NCI-H1417 treated with DMSO at 0.1 percent for 48 hours (cell line): ENCODE measurements around the gene EMX1.

Source experiments
- DNase-seq: peaks from one replicate; lab custom pipeline; 2025; lab: John Stamatoyannopoulos, UW

EMX1 gene

GRCh38 chr2:72980535-72981217 lies 63.4 kb downstream of the EMX1 start:
- DNase-seq, result no peak

GRCh38 chr2:72981536-72981935 lies 64.2 kb downstream of the EMX1 start:
- DNase-seq, result no peak

- DNase-seq, result no peak
These were observed 64.9 kb downstream of the EMX1 start for GRCh38 chr2:72982219-72982618.

DNA sequence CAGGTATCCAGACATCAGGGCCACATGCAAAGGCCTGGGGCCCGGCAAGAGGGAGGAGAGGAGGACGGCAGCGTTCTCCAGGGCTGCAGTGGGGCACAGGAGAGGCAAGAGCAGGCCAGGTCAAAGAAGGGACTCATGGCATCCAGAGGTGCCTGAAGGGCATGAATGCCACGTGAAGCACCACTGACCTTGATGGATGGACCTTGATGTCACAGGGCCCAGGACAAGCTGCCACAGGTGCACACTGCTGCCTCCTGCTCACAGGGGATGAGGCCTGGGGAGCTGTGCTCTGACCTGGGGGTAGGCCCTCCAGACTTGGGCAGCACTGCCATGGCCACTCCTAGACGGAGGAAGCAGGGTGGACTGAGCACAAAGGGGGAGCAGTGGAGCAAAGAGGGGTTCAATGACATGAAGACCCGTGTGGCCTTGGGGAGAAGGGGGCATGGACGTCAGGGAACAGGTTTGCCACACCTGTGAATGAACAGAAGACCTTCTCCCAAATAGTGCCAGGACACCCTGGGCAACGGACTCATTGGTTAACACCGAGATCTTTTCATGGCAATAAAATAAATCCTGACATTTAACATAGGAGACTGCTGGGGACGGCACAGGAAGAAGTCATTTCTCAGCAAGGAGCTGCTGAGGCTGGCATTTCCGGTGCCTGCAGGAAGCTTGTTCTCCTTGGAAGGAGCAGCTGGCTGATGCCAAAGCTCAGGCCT lies 65.6 kb downstream of the EMX1 start:
- no peak for DNase-seq

DNA sequence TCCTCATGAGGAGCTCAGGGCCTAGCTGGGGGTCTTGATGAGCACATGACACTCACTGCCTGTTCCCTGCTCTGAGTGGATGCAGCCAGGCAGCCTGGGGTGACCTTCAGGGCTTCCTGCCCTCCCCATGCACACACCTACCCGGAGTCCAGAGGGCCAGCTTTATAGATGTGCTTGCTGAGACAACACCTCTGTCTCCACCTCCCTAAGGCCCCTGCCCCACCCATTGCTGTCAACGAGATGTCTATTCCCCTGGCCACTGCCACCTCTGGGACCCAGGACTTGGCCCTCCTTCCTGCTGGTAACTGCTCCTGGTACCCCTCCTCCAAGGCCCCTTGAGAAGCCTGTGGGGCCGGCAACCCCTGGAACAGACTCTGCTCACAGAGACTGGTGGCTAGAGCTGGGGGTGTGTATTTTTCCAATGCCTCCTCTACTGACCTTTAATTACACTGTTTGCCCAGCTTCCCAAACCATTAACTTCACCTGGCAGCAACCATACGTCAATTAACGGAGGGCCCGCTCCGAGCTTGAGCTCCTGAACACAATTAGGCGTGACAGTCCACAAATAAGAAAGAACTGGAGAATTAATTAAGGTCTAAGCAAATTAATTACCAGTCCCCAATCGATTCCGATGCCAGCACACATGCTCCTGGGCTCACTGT lies 66.3 kb downstream of the EMX1 start:
- peak; percentile 88 for DNase-seq

DNA sequence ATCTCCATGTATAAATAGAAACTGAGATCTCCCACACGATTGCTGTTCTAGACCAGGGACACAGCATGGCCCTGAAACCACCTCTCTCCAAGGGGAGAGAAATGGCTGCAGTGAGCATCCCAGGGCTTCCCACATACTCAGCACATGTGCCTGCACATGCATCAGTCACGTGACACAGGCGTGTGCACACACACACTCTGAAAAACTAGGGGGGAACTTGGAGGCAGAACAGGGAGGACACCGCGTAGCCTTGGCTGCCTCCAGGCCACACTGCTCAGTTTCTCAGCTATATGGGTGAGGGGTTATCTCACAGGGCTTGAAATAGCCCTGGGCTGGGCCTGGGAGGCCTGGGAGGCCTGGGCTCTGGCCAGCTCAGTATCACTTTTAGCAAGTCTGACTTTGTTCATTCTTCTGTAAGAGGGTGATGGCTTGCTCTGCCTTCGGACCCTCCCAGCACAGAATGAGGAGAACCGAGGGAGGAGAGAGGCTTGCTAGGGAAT lies 66.9 kb downstream of the EMX1 start:
- no peak for DNase-seq
